ENCODE data around the gene ST6GALNAC3. TPM values are rescaled to one million over a fixed set of nuclear protein-coding genes. Genes with fewer than 3 reads are reported as not detected.
"Not testable (repeated sequence)": the region's sequence is repeated elsewhere in the genome, so short reads cannot be mapped to it uniquely, and the experiment has no call there.

The ST6GALNAC3 gene
- total RNA-seq, 1 donor from 2014 or later = 25.8 TPM

GRCh38 chr1:76239470-76239918, 164.9 kb downstream of the ST6GALNAC3 start:
- no peak for DNase-seq (ENCODE audit: low spot score)

GRCh38 chr1:76240316-76240715, 165.8 kb downstream of the ST6GALNAC3 start:
- DNase-seq (ENCODE audit: low spot score) = no peak

- not testable (repeated sequence) for DNase-seq (ENCODE audit: low spot score)
Measured at GRCh38 chr1:76242587-76242986, 168.0 kb downstream of the ST6GALNAC3 start.

DNA sequence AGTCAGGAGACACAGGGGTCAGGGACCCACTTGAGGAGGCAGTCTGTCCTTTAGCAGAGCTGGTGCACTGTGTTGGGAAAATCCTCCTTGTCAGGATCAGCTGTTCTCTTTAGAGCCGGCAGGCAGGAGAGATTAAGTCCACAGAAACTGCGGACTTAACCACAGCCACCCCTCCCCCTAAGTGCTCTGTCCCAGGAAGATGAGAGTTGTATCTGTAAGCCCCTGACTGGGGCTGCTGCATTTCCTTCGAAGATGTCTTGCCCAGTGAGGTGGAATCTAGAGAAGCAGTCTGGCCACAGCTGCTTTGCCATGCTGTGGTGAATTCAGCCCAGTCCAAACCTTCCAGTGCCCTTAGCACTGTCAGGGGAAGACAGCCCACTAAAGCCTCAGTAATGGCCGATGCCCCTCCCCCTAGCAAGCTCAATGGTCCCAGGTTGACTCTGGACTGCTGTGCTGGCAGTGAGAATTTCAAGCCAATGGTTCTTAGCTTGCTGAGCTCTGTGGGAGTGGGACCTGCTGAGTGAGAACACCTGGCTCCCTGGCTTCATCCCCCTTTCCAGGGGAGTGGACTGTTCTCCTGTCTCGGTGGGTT, 172.8 kb downstream of the ST6GALNAC3 start:
- DNase-seq (ENCODE audit: low spot score) = no peak

DNA sequence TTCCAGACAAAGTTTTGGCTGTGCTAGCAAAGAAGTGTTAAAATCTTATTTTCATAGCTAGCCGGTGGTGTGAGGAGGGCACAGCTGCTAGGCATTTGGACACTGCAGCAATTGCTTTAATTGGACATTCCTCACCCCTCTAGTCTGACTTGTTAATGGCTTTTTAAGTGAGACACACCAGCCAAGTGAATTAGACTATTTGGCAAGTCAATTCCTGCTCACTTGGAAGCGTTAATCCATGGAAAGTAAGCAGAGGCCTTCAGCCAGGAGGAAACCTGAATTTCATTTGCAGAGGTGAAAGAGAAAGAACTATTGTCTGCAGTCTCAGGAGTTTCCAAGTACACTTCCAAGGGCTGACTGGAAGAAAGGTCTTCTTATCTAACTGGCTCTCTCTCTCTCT, 175.7 kb downstream of the ST6GALNAC3 start:
- no peak for DNase-seq (ENCODE audit: low spot score)

- DNase-seq (ENCODE audit: low spot score) = no peak
Measured at GRCh38 chr1:76252431-76252830, 177.9 kb downstream of the ST6GALNAC3 start.

GRCh38 chr1:76254104-76255030, 179.8 kb downstream of the ST6GALNAC3 start:
- DNase-seq (ENCODE audit: low spot score) = no peak

- no peak for DNase-seq (ENCODE audit: low spot score)
Measured at GRCh38 chr1:76256289-76257223, 182.0 kb downstream of the ST6GALNAC3 start.

- no peak for DNase-seq (ENCODE audit: low spot score)
Measured at GRCh38 chr1:76257823-76258222, 183.3 kb downstream of the ST6GALNAC3 start.

GRCh38 chr1:76259270-76259669, 184.7 kb downstream of the ST6GALNAC3 start:
- no peak for DNase-seq (ENCODE audit: low spot score)

GRCh38 chr1:76260279-76260678, 185.7 kb downstream of the ST6GALNAC3 start:
- no peak for DNase-seq (ENCODE audit: low spot score)

DNA sequence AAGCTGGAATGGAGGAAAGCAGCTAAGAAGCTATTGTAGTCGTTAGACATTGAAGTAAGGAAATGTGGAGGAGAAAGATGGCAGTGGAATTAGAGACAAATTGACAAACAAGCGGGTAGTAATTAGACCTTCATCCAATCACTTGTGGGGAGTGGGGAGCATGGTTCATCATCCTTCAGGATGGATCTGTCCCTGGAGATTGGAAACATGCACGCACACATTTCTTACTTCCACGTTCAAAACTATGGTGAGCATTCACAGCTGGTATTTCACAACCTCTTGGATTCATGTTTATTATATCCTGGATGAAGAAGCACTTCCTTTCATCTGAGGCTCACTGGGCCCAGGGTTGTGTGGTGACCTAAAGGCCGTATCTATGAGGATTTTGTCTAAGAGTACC, 188.1 kb downstream of the ST6GALNAC3 start:
- DNase-seq (ENCODE audit: low spot score) = no peak

DNA sequence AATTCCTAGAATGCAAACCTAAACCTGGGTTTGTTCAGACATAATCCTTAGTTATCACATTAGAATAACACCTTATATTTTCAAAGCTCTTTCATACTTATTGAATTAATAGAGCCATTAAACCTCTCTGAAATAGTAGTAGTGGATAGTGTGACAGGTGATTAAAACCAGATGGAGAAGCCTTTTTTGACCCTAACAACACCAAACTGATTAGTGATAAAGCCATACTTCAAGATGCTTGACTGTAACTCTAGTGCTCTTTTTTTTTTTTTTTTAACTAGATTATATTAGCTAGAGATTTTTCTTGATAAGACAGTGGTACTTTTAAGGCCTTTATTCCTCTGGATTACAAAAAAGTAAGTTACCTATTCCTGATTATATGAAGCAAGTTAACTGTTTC, 190.1 kb downstream of the ST6GALNAC3 start:
- DNase-seq (ENCODE audit: low spot score) = no peak

DNA sequence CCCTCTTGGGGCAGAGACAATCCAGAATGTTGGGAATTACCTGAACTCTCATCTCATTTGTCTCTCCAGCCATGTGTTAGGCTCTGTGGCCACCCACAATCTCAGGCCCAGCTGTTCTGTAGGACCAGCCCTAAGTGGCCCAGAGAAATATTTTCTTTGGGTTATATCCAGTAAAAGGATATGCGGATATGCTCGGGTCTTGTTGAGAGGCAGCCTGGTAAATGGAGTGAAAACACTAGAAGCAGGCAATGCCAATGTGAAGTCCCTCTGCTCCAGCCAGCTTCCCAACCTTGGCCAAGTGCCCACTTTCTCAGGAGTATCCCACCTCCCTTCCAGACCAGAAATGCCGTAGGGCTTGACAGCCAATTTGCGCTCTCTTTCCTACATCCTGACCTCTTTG, 192.2 kb downstream of the ST6GALNAC3 start:
- no peak for DNase-seq (ENCODE audit: low spot score)

DNA sequence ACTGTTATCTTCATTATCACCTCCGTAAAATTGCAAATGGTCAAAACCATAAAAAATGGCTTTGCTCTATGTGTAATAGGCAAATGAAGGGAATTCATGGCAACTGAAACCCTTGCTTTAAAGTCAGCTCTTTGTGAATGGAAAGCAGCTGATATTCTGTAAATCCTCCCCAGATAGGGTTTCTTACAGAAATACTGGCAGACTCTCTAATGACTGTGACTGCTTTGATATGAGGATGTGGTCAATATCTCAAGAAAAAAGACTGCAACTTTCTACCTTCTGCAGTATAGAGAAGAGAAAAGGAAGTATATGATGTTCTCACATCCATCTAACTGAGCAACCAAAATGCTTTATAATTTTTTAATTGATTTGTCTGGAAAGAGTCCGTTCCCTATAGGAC, 193.1 kb downstream of the ST6GALNAC3 start:
- DNase-seq (ENCODE audit: low spot score) = no peak

DNA sequence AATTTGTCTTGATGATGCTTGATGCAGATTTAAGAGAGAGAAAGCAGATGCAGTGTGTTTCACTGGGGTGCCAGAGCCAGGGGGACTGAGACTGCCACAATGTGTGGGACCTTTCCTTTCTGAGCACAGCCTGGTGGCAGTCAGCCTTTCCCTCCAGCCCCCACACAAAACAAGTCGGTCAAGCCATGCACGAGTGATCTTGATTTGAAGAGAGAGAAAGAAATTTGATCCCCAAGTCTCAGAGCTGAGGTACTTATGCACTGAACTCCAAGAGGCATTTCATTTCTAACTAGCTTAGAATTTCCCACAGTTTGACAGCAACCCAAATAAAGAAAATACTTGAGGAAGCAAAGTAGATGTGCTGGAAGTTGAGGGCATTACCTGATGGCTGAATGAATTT, 193.8 kb downstream of the ST6GALNAC3 start:
- no peak for DNase-seq (ENCODE audit: low spot score)

- no peak for DNase-seq (ENCODE audit: low spot score)
Measured at GRCh38 chr1:76269155-76269554, 194.6 kb downstream of the ST6GALNAC3 start.

DNA sequence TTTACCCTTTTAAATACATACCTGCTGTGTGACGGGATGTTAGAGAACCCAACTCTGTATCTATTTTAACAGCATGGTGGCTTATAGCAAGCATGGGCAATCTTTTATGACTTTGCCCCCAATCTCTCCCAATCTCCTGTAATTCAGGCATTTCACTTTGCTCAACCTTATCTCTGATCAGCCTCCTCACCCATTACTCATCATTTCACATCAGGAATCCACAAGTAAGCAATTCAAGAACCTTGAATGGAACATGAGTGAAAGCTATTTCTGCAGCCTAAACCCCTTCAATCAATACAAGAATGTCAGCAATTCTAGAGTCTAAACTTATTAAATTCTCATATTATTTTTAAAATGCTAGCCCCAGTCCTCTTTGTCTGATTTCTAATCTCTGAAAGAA, 199.8 kb downstream of the ST6GALNAC3 start:
- DNase-seq (ENCODE audit: low spot score) = no peak

GRCh38 chr1:76274718-76275117, 200.2 kb downstream of the ST6GALNAC3 start:
- no peak for DNase-seq (ENCODE audit: low spot score)

DNA sequence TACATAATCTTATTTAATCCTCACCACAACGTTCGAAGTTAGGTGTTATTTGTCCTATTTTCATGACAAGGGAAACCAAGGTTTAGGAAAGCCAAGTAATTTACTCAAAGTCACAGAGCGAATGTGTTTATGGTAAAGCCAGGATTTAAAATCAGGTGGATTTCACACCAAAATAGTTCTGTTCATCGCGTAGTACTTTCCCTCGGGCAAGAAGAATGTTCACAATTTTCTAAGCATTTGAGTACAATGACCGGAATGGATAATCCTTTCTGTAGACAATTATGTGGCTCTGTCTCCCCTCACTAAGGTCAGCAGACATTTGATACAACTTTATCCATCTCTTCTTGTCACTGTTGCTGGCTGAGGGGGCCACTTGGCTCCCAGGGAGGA, 204.2 kb downstream of the ST6GALNAC3 start:
- DNase-seq (ENCODE audit: low spot score) = no peak

DNA sequence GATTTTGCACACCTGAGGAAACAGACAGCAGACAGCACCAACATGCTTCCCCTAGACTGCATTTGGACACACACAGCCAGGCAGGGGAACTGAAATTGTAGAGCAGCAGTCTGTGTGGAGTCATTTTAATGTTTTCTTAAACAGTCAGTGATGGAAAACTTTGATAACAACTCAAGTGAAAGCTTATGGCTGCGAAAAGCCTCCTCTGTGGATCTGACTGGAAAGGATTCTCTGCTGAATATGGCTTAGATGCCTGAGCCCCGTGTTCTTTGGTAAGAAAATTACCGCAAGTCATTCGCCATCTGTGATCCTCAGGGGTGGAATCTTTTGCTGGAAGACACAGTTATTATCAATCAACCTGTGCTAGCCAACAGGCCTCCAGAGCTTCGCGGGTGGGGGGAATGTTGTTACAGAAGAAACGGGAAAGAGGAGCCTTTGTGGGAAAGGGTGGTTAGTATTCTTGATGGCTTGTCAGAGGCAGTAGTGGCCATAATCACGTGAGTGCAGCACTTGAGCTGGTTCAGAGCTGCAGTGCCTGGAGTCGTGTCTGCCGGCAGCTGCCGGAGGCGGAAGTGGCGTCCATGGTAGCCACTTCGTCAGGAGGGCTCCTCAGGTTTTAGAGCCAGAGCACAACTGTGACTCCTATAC, 204.7 kb downstream of the ST6GALNAC3 start:
- DNase-seq (ENCODE audit: low spot score) = no peak

Measured in mesenteric fat pad (tissue), 1 donor.